Stimulated activated CD8-positive, alpha-beta memory T cell treated with anti-CD3 and anti-CD28 coated beads, Interleukin-15, amount 100 ng/mL, for 1 hour (primary cell): ENCODE data around the gene EIF1AD.
"Not testable (repeated sequence)": the region's sequence is repeated elsewhere in the genome, so short reads cannot be mapped to it uniquely, and the experiment has no call there.

Experiments used
- DNase-seq: peaks from one replicate; pipeline ENCODE4 v3.0.0-alpha.2; 2020; ENCODE audit warnings: low read depth

EIF1AD gene

DNA sequence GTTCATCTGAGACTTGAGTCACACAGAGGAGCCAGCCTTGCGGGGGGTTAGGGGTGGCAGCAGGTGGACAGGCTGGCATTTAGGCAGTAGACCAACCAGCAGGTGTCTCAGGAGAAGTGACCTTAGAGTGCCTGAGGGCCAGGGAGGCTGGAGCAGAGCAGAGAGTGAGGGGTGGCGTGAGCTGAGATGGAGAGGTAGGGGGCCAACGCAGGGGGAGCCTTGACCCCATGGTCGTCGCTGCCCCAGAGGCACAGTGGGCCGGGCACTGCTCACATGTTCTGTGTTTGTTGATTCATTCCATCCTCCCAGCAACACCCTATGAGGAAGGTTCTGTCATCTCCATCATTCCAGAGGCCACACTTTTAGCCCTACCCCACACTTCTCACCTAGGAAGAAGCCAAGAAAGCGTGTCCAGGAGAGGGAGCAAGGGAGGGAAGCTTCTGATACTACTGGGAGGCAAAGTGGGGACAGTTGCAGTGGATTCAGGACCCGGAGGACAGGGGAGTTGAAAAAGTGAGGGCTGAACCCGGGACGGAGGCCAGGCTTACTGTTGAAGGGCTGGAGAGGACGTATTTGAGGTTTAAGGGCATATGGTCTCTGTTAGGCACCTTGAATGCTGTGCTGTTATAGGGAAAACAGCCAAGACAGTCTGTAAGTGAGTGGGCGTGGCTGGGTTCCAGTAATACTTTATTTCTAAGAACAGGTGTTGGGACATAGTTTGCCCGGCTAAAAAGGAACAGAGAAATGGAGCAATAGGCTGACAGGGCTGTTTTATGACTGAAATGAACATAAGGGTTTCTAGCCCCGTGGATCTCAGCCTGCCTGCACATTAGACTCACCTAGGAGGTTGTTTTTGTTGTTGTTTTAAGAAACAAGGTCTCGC is 33.1 kb downstream of the EIF1AD start:
- DNase-seq = no peak

DNA sequence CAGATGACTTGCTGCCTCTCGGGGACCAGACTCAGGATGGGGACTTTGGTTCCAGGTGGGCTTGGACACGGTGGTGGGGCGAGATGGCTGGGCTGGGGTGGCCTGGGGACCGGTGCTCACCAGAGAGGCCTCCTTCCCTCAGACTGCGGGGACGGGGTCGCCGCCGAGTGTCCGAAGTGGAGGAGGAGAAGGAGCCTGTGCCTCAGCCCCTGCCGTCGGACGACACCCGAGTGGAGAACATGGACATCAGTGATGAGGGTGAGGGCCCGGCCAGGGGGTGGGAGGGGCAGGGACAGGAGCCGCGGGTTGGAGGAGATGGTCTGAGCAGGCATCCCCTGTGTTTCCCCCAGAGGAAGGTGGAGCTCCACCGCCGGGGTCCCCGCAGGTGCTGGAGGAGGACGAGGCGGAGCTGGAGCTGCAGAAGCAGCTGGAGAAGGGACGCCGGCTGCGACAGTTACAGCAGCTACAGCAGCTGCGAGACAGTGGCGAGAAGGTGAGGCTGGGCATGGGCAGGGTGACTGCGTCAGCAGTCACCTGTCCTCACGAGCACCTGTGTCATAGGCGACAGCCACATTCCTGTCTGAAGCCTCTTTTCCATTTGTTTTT is 34.5 kb downstream of the EIF1AD start:
- no peak for DNase-seq

DNA sequence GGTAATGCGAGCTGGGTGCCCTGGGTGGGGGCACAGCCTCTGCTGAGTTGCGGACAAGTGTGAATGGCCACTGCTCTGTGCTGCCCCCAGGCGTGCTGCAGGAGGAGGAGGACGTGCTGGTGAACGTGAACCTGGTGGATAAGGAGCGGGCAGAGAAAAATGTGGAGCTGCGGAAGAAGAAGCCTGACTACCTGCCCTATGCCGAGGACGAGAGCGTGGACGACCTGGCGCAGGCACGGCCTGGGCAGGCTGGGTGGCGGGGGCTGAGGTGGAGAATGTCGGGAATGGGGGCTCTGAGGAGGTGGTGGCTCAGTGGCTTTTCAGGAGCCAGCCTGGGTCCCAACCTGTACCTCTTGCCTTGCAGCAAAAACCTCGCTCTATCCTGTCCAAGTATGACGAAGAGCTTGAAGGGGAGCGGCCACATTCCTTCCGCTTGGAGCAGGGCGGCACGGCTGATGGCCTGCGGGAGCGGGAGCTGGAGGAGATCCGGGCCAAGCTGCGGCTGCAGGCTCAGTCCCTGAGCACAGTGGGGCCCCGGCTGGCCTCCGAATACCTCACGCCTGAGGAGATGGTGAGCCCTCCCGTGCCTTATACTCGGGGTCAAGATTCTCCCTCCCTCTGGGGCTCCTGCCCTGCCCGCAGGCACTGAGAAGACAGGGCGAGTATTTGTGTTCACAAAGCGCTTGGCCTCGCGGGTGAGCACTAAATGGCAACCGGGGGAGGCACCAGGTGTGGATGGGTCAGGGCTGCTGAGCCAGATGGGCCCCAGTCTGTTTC is 35.8 kb downstream of the EIF1AD start:
- DNase-seq = no peak

DNA sequence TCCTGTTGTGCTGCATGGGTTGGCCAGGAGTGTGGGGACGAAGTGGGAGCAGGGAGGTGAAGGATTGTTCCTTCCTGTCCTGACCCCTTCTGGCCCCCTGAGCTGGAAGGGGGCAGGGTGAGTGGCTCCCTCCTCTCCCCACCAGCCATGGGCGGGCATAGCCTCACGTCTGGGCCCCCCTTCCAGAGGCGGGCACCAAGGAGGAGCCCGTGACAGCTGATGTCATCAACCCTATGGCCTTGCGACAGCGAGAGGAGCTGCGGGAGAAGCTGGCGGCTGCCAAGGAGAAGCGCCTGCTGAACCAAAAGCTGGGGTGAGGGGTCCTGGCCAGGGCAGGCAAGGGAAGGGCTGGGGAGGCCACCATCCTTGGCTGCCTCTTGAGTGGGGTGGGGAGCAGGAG is 37.1 kb downstream of the EIF1AD start:
- no peak for DNase-seq

DNA sequence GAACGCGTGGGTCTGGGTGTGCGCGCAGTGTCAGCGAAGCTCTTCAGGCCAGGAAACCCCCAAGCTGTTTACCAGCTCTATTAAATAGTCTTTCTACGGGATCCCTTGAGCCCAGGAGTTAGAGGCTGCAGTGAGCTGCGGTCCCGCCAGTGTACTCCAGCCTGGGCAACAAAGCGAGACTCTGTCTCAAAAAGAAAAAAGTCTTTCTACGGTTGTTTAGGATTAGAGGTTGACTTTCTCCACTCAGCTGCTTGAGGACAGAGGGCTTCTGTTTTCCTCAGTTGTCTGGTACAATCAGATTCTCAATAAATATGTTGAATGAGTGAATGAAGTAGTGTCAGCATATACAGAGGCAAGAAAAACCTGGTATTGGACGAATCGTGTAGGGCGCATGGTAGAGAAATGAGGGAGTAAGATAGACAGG is 39.8 kb downstream of the EIF1AD start:
- DNase-seq = no peak

DNA sequence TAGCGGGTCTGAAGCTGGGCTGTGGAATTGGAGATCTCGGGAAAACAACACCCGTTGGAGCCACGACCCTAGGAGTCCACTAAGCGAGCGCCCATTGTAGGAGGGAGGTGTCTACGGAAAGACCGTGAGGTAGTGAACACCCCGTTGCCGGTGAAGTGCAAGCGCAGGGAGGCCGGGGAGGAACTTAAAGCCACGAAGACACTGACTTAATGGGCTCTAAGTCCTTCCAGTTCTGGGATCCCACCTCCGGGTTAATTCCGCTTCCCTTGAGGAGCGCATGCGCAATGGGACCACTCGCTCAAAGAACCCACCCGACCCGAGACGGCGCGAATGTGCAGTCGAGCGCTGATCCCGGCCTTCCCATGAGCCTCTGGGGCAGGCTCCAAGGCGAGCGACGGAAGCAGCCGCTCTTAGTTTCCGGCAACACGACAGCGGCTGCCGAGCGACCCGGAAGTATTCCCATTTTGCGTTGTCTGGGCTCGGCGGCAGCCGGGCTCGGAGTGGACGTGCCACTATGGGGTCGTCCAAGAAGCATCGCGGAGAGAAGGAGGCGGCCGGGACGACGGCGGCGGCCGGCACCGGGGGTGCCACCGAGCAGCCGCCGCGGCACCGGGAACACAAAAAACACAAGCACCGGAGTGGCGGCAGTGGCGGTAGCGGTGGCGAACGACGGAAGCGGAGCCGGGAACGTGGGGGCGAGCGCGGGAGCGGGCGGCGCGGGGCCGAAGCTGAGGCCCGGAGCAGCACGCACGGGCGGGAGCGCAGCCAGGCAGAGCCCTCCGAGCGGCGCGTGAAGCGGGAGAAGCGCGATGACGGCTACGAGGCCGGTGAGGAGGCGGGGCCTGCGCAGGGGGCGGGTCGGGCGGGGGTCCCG is 40.5 kb downstream of the EIF1AD start, which contains the start of gene SART1:
TSS of gene SART1 (plus strand) at position 468 of the 874 bp plus-strand sequence. CDS start at position 515, 47 bp downstream.
- DNase-seq = peak; percentile 86

DNA sequence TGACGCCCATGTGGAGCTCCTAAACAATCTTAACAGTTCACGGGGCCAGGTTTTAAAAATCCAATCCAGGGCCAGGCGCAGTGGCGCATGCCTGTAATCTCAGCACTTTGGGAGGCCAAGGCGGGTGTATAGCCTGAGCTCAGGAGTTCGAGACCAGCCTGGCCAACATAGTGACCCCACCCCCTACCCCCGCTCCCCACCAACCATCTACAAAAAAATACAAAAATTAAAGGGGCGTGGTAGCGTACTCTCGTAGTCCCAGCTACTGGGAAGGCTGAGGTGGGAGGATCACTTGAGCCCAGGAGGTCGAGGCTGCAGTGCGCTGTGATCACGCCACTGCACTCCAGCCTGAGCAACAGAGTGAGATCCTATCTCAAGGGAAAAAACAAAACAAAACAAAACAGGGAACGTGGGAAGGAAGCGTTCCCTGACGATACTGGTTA is 41.1 kb downstream of the EIF1AD start:
- no peak for DNase-seq

DNA sequence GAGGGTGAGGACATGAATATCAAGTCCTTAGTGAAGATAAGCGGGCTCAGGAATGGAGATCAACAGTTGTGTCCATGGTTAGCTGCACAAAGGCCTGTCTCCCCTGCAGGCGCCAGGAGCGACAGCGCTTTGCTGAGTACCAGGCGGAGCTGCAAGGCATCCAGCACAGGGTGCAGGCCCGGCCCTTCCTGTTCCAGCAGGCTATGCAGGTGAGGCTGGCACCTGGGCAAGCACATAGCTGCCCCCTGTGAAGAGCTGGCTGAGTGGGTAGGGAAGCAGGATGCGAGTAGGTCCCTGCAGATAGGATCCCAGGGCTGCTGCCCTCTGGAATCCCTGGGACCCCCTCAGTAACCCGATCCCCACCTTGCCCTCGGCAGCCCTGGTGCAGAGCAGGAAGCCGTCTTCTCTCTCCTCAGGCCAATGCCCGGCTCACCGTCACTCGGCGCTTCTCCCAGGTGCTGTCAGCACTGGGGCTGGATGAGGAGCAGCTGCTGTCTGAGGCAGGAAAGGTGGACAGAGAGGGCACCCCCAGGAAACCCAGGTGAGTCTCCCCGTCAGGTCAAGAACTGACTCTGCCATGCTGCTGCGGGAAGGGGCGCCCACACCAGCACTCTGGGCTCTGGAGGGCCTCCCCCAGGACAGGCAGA is 43.1 kb downstream of the EIF1AD start:
- no peak for DNase-seq

DNA sequence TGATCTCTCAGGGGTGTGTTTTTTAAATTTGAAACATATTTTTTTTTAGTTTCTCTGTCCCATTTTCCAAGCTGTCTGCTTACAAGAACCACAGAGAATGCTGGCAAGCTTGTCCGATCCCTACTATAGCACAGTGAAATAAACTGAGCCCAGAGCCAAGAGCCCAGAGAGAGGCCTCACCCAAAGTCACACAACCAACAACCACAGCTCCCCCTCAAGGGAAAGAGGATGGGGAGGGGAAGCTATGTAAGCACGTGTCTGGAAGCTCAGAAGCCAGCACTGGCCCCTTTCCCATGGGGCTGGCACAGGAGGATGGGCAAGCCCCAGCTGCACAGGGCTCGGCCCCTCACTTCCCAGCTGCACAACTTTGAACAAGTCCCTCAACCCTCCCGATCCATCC is 43.7 kb downstream of the EIF1AD start:
- DNase-seq = no peak

DNA sequence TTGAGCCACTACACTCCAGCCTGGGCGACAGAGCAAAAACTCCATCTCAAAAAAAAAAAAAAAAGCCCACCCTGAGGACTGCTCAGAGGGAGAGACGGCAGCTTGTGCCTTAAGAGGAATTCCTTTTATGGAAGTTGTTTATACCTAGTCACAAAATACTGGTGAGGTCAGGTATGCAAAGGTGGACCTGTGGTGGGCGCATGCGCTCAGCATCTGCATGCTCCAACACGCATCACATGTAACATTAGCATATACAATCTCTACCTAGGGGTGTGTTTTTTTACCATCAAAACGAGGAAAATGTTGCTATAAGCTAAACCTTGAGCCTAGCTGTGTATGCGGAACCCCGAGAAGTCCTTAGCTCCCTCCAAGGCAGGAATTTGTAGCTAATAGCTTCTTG is 47.2 kb downstream of the EIF1AD start:
- no peak for DNase-seq

DNA sequence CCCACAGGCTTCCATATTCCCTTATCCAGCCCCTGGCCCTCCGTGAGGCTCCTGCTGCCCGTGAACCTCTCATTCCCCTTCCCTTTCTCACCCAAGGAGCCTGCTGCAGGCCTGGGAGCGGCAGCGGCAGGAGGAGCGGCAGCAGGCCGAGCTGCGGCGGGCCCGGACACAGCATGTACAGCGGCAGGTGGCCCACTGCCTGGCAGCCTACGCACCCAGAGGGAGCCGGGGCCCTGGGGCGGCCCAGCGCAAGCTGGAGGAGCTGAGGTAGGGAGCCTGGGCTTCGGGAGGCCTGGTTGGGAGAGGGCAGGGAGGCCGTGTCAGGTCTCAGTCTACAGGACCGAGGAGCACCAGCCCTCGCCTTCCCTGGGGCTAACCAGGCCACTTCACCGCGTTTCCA is 48.5 kb downstream of the EIF1AD start:
- no peak for DNase-seq

DNA sequence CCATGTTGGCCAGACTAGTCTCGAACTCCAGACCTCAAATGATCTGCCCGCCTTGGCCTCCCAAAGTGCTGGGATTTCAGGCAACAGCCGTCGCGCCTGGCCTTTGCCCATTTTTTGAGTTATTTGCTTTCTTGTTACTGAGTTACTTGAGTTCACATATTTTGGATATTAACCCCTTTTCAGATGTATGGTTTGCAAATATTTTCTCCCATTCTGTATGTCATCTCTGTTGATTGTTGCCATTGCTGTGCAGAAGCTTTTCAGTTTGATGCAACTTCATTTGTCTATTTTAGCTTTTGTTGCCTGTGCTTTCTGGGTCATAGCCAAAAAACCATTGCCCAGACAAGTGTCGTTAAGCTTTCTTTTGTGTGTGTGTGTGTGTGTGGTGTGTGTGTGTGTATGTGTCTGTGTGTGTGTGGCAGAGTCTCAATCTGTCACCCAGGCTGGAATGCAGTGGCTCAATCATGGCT is 49.9 kb downstream of the EIF1AD start:
- DNase-seq = no peak

DNA sequence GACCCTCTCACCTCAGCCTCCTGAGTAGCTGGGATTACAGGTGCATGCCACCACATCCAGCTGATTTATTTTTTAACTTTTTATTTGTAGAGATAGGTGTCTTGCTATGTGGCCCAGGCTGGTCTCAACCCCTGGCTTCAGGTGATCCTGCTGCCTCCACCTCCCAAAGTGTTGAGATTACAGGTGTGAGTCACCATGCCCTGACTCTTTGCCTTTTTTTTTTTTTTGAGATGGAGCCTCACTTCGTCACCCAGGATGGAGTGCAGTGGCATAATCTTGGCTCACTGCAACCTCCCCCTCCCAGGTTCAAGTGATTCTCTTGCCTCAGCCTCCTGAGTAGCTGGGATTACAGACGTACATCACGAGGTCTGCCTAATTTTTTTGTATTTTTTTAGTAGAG is 50.3 kb downstream of the EIF1AD start:
- DNase-seq = not testable (repeated sequence)

DNA sequence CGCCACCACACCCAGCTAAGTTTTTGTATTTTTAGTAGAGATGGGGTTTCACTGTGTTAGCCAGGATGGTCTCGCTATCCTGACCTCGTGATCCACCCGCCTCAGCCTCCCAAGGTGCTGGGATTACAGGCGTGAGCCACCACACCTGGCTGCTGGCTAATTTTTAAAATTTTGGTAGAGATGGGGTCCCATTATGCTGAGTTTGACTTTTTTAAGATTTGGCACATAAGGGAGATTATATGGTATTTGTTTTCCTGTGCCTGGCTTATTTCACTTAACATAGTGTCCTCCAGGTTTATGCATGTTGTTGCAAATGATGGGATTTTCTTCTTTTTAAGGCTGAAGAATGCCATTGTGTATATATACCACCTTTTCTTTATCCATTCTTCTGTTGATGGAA is 51.2 kb downstream of the EIF1AD start:
- DNase-seq = not testable (repeated sequence)

DNA sequence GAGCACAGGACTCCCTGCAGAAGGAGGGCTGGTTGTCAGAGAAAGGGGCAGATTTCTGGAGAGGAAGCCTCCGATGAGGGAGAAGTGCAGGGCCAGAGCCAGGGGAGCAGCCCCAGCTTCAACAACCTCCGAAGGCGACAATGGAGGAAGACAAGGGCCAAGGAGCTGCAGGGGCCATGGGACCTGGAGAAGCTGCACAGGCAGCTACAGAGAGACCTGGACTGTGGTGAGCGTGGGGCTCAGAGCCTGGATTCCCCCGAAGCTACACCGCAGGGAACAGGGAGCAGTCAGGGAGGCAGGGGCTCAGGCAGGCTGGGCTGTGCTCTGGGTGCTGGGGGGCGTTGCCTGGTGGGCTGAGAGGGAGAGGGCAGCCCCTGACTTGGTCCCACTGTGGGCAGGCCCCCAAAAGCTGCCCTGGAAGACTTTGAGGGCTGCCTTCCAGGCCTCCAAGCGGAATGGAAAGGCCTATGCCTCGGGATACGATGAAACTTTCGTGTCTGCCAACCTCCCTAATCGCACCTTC is 54.3 kb downstream of the EIF1AD start:
- DNase-seq = no peak

DNA sequence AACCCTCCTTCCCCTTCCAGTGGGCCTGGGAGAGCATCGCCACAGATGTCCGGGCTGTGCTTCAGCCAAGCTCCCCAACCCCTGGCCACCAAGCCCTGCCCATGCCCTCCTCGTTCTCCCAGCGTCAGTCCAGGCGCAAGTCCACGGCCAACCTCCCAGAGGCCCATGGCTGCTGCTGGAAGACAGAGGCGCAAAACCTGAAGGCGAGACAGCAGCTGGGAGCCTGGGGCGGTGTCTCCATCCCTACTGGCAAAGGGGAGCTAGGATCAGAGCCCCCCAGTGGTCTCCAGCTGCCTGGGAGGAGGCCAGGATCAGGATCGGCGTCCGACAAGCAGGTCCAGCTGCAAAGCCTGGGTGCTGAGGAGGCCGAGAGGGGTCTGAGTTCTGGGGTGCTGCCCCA is 54.8 kb downstream of the EIF1AD start:
- DNase-seq = no peak

DNA sequence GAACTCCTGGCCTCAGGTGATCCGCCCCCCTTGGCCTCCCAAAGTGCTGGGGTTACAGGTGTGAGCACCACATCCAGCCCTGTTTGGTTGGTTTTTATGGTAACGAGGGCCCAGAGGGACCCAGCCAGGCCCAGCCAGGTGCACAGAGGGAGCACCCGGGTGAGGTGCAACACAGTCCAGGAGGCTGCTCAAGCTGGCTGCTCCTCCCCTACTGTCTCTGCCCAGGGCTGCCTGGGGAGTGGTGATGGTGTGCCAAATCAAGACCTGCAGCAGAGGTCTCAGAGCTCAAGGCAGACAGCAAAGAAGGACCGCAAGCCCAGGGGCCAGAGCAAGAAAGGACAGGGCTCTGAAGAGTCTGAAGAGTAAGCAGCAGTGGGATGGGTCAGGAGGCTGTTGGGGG is 55.3 kb downstream of the EIF1AD start:
- DNase-seq = no peak
